ENCODE results near the gene ANAPC2. TPM values are rescaled to one million over a fixed set of nuclear protein-coding genes. Genes with fewer than 3 reads are reported as not detected.
"Not testable (repeated sequence)": the region's sequence is repeated elsewhere in the genome, so short reads cannot be mapped to it uniquely, and the experiment has no call there.

ANAPC2 gene
- polyA plus RNA-seq, 2 of the 4 experiments (the other 2 are of a cell fraction): 17.5 to 40.7 TPM

DNA sequence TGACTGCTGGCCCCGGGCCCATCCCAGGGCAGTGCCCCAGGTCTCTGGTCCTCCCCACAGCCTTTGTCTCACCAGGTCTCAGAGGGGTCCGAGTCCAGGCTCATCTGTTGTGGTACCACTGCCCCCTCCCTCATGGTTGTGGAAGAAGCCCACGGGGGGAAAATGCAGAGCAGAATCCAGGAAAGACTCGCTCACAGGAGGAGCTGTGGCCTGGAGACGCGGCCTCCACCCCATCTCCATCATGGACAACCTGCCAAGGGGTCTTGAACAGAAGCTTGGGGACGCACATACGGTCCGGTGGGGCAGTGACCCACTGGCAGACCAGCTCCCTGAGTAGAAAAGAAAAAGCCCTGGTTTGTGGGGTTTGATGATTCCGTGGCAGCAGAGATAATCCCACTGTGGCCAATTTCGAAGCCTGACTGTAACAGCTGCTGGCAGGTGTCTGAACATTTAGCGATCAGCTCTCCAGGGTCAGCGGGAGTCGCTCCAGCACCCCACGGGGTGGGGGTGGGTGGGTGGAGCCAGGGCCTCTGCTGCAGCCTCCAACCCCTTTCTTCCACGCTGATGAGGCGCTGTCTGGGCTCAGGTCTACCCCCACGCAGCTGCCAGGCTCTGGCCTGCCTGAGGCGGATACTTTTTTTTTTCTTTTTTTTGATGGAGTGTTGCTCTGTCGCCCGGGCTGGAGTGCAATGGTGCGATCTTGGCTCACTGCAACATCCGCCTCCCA lies 51.3 kb downstream of the ANAPC2 start (continued):
- TF ChIP-seq, protein P1, sequence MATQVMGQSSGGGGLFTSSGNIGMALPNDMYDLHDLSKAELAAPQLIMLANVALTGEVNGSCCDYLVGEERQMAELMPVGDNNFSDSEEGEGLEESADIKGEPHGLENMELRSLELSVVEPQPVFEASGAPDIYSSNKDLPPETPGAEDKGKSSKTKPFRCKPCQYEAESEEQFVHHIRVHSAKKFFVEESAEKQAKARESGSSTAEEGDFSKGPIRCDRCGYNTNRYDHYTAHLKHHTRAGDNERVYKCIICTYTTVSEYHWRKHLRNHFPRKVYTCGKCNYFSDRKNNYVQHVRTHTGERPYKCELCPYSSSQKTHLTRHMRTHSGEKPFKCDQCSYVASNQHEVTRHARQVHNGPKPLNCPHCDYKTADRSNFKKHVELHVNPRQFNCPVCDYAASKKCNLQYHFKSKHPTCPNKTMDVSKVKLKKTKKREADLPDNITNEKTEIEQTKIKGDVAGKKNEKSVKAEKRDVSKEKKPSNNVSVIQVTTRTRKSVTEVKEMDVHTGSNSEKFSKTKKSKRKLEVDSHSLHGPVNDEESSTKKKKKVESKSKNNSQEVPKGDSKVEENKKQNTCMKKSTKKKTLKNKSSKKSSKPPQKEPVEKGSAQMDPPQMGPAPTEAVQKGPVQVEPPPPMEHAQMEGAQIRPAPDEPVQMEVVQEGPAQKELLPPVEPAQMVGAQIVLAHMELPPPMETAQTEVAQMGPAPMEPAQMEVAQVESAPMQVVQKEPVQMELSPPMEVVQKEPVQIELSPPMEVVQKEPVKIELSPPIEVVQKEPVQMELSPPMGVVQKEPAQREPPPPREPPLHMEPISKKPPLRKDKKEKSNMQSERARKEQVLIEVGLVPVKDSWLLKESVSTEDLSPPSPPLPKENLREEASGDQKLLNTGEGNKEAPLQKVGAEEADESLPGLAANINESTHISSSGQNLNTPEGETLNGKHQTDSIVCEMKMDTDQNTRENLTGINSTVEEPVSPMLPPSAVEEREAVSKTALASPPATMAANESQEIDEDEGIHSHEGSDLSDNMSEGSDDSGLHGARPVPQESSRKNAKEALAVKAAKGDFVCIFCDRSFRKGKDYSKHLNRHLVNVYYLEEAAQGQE (IDR thresholded peaks at IDR 0.05): no peak

- ATAC-seq (peak; percentile 5 to 51; a peak in 3 of 6 replicates), FAIRE-seq (no peak), DNase-seq (ENCODE audit: low read depth in 1 of 2, low spot score in 1 of 2) (no peak)
- Histone ChIP-seq H3K4me1 (peaks cover 10% of the 10 kb centered on the region; the same call in 1 of the 3 replicates), H3K9me3 (no peaks in the 10 kb centered on the region), H3K4me3 (no peak overlapping the region), H3K27ac (no peak overlapping the region), H3K4me2 (no peak overlapping the region)
- CTCF ChIA-PET: interaction anchor here (0.6 to 2.3 kb wide), 7 partner anchors 13 to 119 kb away, joined by 3 to 9 read pairs (median 4); partner anchors contain the start of gene NELFB
- WGBS (ENCODE audit: missing lambda C conversion rate): 65% methylated on average over 18 of the region's 27 CpGs
- POLR2A ChIA-PET: no interaction called here
- TF ChIP-seq POLR2A (IDR thresholded peaks at IDR 0.05; ENCODE audit: low read length): no peak
- no peak for TF ChIP-seq MAX (IDR thresholded peaks at IDR 0.05)
- TF ChIP-seq MYC (IDR thresholded peaks at IDR 0.05; ENCODE audit: borderline replicate concordance, low read length): no peak
Observed at GRCh38 chr9:137136261-137136880, 52.0 kb downstream of the ANAPC2 start.

- ATAC-seq; FAIRE-seq; DNase-seq (ENCODE audit: low read depth in 1 of 2, low spot score in 1 of 2); H3K4me2 ChIP-seq; H3K9me3 ChIP-seq; POLR2A ChIA-PET; H3K4me1 ChIP-seq; H3K4me3 ChIP-seq; H3K27ac ChIP-seq; TF ChIP-seq FOSL2 (IDR thresholded peaks at IDR 0.05): not testable (repeated sequence)
- 47% methylated on average over 8 of the region's 9 CpGs for WGBS (ENCODE audit: missing lambda C conversion rate)
- CTCF ChIA-PET: interaction anchor here (0.6 to 1.3 kb wide), 3 partner anchors 33 to 444 kb away, joined by 3 read pairs; no protein-coding TSS in a partner anchor
- peak; percentile 45; the same call in 1 of the 2 replicates for TF ChIP-seq FOSL2 (CRISPR knock-in tag; IDR thresholded peaks at IDR 0.05)
Observed at GRCh38 chr9:137135154-137135553, 53.2 kb downstream of the ANAPC2 start.

GRCh38 chr9:137134191-137134590 lies 54.2 kb downstream of the ANAPC2 start:
- POLR2A ChIA-PET: no interaction called here
- Histone ChIP-seq H3K27ac (no peak overlapping the region), H3K4me2 (no peak overlapping the region), H3K9me3 (no peaks in the 10 kb centered on the region), H3K4me3 (no peak overlapping the region), H3K4me1 (peaks cover 10% of the 10 kb centered on the region; the same call in 1 of the 3 replicates)
- DNase-seq (ENCODE audit: low read depth in 1 of 2, low spot score in 1 of 2) (no peak), ATAC-seq (no peak), FAIRE-seq (no peak)
- WGBS (ENCODE audit: missing lambda C conversion rate): 47% methylated on average over 4 of the region's 4 CpGs
- CTCF ChIA-PET: interaction anchor here (0.6 to 2.9 kb wide), 5 partner anchors 34 to 102 kb away, joined by 3 to 8 read pairs (median 4); no protein-coding TSS in a partner anchor
- TF ChIP-seq NPAS2 (CRISPR knock-in tag; IDR thresholded peaks at IDR 0.05; ENCODE audit: borderline replicate concordance) (no peak), HOXB5 (CRISPR knock-in tag; IDR thresholded peaks at IDR 0.05) (no peak), HOXA7 (CRISPR knock-in tag; IDR thresholded peaks at IDR 0.05) (no peak), RARB (CRISPR knock-in tag; IDR thresholded peaks at IDR 0.05) (no peak), CEBPB (IDR thresholded peaks at IDR 0.05) (no peak), SREBF2 (IDR thresholded peaks at IDR 0.05) (no peak), HEYL (CRISPR knock-in tag; IDR thresholded peaks at IDR 0.05) (no peak), CHD2 (IDR thresholded peaks at IDR 0.05; ENCODE audit: low read length, partially characterized antibody) (no peak), GATA3 (IDR thresholded peaks at IDR 0.05; ENCODE audit: borderline replicate concordance) (no peak), CHD4 (IDR thresholded peaks at IDR 0.05; ENCODE audit: borderline replicate concordance) (no peak), MAZ (IDR thresholded peaks at IDR 0.05; ENCODE audit: borderline replicate concordance, low read depth, low read length) (no peak)
- TF ChIP-seq, protein P2, sequence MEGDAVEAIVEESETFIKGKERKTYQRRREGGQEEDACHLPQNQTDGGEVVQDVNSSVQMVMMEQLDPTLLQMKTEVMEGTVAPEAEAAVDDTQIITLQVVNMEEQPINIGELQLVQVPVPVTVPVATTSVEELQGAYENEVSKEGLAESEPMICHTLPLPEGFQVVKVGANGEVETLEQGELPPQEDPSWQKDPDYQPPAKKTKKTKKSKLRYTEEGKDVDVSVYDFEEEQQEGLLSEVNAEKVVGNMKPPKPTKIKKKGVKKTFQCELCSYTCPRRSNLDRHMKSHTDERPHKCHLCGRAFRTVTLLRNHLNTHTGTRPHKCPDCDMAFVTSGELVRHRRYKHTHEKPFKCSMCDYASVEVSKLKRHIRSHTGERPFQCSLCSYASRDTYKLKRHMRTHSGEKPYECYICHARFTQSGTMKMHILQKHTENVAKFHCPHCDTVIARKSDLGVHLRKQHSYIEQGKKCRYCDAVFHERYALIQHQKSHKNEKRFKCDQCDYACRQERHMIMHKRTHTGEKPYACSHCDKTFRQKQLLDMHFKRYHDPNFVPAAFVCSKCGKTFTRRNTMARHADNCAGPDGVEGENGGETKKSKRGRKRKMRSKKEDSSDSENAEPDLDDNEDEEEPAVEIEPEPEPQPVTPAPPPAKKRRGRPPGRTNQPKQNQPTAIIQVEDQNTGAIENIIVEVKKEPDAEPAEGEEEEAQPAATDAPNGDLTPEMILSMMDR (IDR thresholded peaks at IDR 0.05): no peak
- TF ChIP-seq, protein P3, sequence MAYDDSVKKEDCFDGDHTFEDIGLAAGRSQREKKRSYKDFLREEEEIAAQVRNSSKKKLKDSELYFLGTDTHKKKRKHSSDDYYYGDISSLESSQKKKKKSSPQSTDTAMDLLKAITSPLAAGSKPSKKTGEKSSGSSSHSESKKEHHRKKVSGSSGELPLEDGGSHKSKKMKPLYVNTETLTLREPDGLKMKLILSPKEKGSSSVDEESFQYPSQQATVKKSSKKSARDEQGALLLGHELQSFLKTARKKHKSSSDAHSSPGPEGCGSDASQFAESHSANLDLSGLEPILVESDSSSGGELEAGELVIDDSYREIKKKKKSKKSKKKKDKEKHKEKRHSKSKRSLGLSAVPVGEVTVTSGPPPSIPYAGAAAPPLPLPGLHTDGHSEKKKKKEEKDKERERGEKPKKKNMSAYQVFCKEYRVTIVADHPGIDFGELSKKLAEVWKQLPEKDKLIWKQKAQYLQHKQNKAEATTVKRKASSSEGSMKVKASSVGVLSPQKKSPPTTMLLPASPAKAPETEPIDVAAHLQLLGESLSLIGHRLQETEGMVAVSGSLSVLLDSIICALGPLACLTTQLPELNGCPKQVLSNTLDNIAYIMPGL (CRISPR knock-in tag; IDR thresholded peaks at IDR 0.05; ENCODE audit: borderline replicate concordance): no peak
- TF ChIP-seq, protein P4, sequence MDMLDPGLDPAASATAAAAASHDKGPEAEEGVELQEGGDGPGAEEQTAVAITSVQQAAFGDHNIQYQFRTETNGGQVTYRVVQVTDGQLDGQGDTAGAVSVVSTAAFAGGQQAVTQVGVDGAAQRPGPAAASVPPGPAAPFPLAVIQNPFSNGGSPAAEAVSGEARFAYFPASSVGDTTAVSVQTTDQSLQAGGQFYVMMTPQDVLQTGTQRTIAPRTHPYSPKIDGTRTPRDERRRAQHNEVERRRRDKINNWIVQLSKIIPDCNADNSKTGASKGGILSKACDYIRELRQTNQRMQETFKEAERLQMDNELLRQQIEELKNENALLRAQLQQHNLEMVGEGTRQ (IDR thresholded peaks at IDR 0.05): no peak
